Glutamatergic neuron (in vitro differentiated cells): ENCODE data around the gene RUNDC3A. TPM values are rescaled to one million over a fixed set of nuclear protein-coding genes. Genes with fewer than 3 reads are reported as not detected.

Experiments
- DNase-seq: peaks from one replicate; pipeline ENCODE4 v3.0.0; 2022
- H3K27ac Mint-ChIP-seq: one replicate; pipeline ENCODE4 v1.8.0; 2020; ENCODE audit warnings: mild to moderate bottlenecking, mixed read lengths, inconsistent platforms; ENCODE audit not compliant: unreplicated experiment
- H3K27me3 Mint-ChIP-seq: one replicate; pipeline ENCODE4 v1.8.0; 2020; ENCODE audit warnings: mild to moderate bottlenecking, moderate library complexity, mixed read lengths, inconsistent platforms; ENCODE audit not compliant: unreplicated experiment
- H3K36me3 Mint-ChIP-seq: one replicate; pipeline ENCODE4 v1.8.0; 2020; ENCODE audit warnings: mild to moderate bottlenecking, mixed read lengths, inconsistent platforms; ENCODE audit not compliant: unreplicated experiment
- H3K4me1 Mint-ChIP-seq: one replicate; pipeline ENCODE4 v1.8.0; 2020; ENCODE audit warnings: mild to moderate bottlenecking, low read depth, mixed read lengths, inconsistent platforms; ENCODE audit not compliant: unreplicated experiment
- H3K4me3 Mint-ChIP-seq: one replicate; pipeline ENCODE4 v1.8.0; 2020; ENCODE audit warnings: mild to moderate bottlenecking, mixed read lengths, inconsistent platforms; ENCODE audit not compliant: unreplicated experiment
- H3K9me3 Mint-ChIP-seq: one replicate; pipeline ENCODE4 v1.8.0; 2020; ENCODE audit warnings: mild to moderate bottlenecking, moderate library complexity, mixed read lengths, inconsistent platforms; ENCODE audit not compliant: unreplicated experiment
- total RNA-seq: library from RNA; stranded (reverse); fragmentation: NEBNext Ultra II Directional; extraction: Animal tissue kit (Norgen Biotek cat#: 25700); gene quantifications from one replicate; pipeline ENCODE4 v1.2.1, GENCODE V29; 2021; ENCODE audit not compliant: unreplicated experiment
- TF ChIP-seq, protein P1 (sequence below): fragments of 200-600 bp; sonication (generic); IDR thresholded peaks from one replicate; pipeline ENCODE4 v1.5.0; 2021; ENCODE audit not compliant: partially characterized antibody, unreplicated experiment

RUNDC3A gene
- total RNA-seq, 1 donor from 2014 or later, result 282 TPM

DNA sequence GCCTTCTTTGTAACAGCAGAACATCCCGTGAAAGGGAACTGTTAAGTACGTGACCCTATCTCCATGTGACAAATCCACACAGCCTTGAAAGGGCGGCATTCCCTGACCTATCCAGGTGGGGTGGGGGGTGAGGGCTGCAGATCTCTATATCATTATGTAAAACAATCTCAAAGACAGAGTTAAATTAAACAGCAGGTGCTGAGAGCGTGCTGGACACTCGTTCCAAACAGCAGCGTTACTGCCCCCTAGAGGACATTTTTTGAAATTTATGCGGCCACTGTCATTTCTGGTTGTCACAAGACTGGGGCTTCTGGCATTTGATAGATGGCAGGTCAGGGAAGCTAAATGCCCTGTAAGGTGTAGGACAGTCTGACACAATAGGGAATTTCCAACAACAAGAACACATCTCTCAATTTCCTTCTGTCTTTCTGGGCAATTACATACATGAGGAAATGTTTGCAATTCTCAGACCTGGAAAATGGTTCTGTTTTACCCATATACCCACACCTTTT is 22.9 kb downstream of the RUNDC3A start:
- H3K27me3 Mint-ChIP-seq, result peaks cover 2% of the 10 kb centered on the region
- H3K4me3 Mint-ChIP-seq, result no peak overlapping the region
- H3K36me3 Mint-ChIP-seq, result no peaks in the 10 kb centered on the region

GRCh38 chr17:44333371-44333770 is 25.0 kb downstream of the RUNDC3A start:
- Mint-ChIP-seq H3K36me3 (no peaks in the 10 kb centered on the region), H3K27ac (no peak overlapping the region), H3K27me3 (peaks cover 2% of the 10 kb centered on the region), H3K9me3 (no peaks in the 10 kb centered on the region), H3K4me1 (peaks cover 3% of the 10 kb centered on the region), H3K4me3 (no peak overlapping the region)
- no peak for DNase-seq
- TF ChIP-seq, protein P1, sequence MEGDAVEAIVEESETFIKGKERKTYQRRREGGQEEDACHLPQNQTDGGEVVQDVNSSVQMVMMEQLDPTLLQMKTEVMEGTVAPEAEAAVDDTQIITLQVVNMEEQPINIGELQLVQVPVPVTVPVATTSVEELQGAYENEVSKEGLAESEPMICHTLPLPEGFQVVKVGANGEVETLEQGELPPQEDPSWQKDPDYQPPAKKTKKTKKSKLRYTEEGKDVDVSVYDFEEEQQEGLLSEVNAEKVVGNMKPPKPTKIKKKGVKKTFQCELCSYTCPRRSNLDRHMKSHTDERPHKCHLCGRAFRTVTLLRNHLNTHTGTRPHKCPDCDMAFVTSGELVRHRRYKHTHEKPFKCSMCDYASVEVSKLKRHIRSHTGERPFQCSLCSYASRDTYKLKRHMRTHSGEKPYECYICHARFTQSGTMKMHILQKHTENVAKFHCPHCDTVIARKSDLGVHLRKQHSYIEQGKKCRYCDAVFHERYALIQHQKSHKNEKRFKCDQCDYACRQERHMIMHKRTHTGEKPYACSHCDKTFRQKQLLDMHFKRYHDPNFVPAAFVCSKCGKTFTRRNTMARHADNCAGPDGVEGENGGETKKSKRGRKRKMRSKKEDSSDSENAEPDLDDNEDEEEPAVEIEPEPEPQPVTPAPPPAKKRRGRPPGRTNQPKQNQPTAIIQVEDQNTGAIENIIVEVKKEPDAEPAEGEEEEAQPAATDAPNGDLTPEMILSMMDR, result no peak

More for the DNA sequence above, 22.9 kb downstream of the RUNDC3A start:
- Mint-ChIP-seq H3K9me3 (peaks cover 2% of the 10 kb centered on the region), H3K27ac (no peak overlapping the region), H3K4me1 (peaks cover 4% of the 10 kb centered on the region)
- DNase-seq, result peak; percentile 74
- TF ChIP-seq, protein P1, result peak; percentile 94

- H3K4me3 Mint-ChIP-seq, result no peak overlapping the region
Measured at GRCh38 chr17:44334315-44334714, 25.9 kb downstream of the RUNDC3A start.

DNA sequence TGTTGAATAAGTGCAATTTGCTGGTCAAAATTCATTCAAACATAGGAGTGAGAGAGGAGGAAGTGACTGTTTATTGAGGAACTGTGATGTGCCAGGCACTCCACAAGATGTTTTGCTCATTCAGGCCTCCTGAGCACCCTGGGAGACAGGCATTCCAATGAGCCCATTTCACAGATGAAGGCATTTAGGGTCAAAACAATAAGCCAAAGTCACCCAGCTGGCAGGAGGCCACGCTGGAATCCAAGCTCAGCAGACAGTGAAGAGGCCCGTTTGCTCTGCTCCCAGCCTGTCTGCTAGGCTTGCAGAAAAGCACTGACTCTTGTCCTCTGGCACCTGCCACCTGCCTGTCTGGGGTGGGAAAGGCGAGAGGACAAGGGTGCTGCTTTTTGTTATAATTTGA is 26.3 kb downstream of the RUNDC3A start:
- TF ChIP-seq, protein P1, result no peak
- no peak for DNase-seq
- H3K9me3 Mint-ChIP-seq, result no peaks in the 10 kb centered on the region
- no peak overlapping the region for H3K27ac Mint-ChIP-seq
- H3K27me3 Mint-ChIP-seq, result peaks cover 2% of the 10 kb centered on the region
- peaks cover 3% of the 10 kb centered on the region for H3K4me1 Mint-ChIP-seq
- H3K36me3 Mint-ChIP-seq, result no peaks in the 10 kb centered on the region
- H3K4me3 Mint-ChIP-seq, result no peak overlapping the region

More at GRCh38 chr17:44334315-44334714, 25.9 kb downstream of the RUNDC3A start:
- Mint-ChIP-seq H3K36me3 (no peaks in the 10 kb centered on the region), H3K27me3 (peaks cover 2% of the 10 kb centered on the region), H3K4me1 (peaks cover 3% of the 10 kb centered on the region), H3K9me3 (no peaks in the 10 kb centered on the region), H3K27ac (no peak overlapping the region)
- TF ChIP-seq, protein P1, result no peak
- DNase-seq, result no peak

GRCh38 chr17:44335564-44335963 is 27.2 kb downstream of the RUNDC3A start:
- TF ChIP-seq, protein P1, result no peak
- H3K36me3 Mint-ChIP-seq, result no peaks in the 10 kb centered on the region
- H3K4me1 Mint-ChIP-seq, result peaks cover 3% of the 10 kb centered on the region

More at GRCh38 chr17:44335564-44335963, 27.2 kb downstream of the RUNDC3A start:
- Mint-ChIP-seq H3K9me3 (peaks cover 3% of the 10 kb centered on the region), H3K27ac (no peak overlapping the region), H3K4me3 (no peak overlapping the region), H3K27me3 (peaks cover 2% of the 10 kb centered on the region)
- DNase-seq, result no peak
